HCT116 (cell line): Measurements from ENCODE around the gene LCOR. TPM values are rescaled to one million over a fixed set of nuclear protein-coding genes. Genes with fewer than 3 reads are reported as not detected.

ENCODE experiments used
- ATAC-seq: fragments of 200-7000 bp; cut with Tn5 transposase; 2 replicates; pipeline ENCODE4 v1.9.1; 2020; ENCODE audit warnings: mild to moderate bottlenecking, moderate library complexity
- BruUV-seq: library from RNA; stranded (reverse); fragments of 400-500 nt; replicated peaks from 2 replicates; lab custom pipeline; 2021; lab: Mats Ljungman, UMichigan
- CTCF ChIA-PET: fragments of 300-600 bp; sonication (Branson Sonifier 250); formaldehyde crosslinking; loops from one replicate; lab custom pipeline; 2021; ENCODE audit warnings: antibody characterized with exemption; lab: Charles Lee
- POLR2A ChIA-PET: fragments of 300-600, 350-600 bp; sonication (Branson Sonifier 250); formaldehyde crosslinking; loops from one replicate; lab custom pipeline; 2021; ENCODE audit warnings: antibody characterized with exemption; lab: Charles Lee
- RAD21 ChIA-PET, 2 experiments: fragments of 300-600 bp; sonication (Branson Sonifier 250); formaldehyde crosslinking; loops; one replicate each; lab custom pipeline; 2023; ENCODE audit warnings: low total read pairs in 2 of 2; ENCODE audit not compliant: uncharacterized antibody in 2 of 2, unreplicated experiment in 2 of 2, low non-redundant PET in 1 of 2; lab: Charles Lee
- DNase-seq: peaks from one replicate; pipeline ENCODE4 v3.0.0-alpha.2; 2010; ENCODE audit warnings: low read depth, low spot score
- H2AFZ ChIP-seq: fragments of 200-600 bp; shearing (Covaris generic), sonication (generic); 2 replicates; pipeline ENCODE4 v1.6.1; 2017; ENCODE audit warnings: low read depth, mixed run types, mixed read lengths, antibody characterized with exemption, low read length; ENCODE audit not compliant: poor library complexity, severe bottlenecking
- H3K27ac ChIP-seq: 2 replicates; pipeline ENCODE4 v1.5.1; 2012; ENCODE audit warnings: low read depth, low read length
- H3K27me3 ChIP-seq: fragments of 200-600 bp; sonication (generic); 2 replicates; pipeline ENCODE4 v1.6.1; 2016; ENCODE audit warnings: mixed run types, low read length, mixed read lengths; ENCODE audit not compliant: insufficient read depth
- H3K36me3 ChIP-seq, 2 experiments: fragments of 200-500 bp in 1 of 2; fragments of 200-600 bp in 1 of 2; sonication (Bioruptor generic) in 1 of 2; sonication (generic) in 1 of 2; 2 replicates each; pipeline versions ENCODE4 v1.5.1 to v1.6.1; 2014 to 2016; ENCODE audit warnings: low read length in 2 of 2, inconsistent platforms in 1 of 2, mixed read lengths in 1 of 2, mixed run types in 1 of 2; ENCODE audit not compliant: insufficient read depth in 2 of 2, control insufficient read depth in 1 of 2
- H3K4me1 ChIP-seq, 2 experiments: fragments of 200-600 bp in 1 of 2; sonication (generic) in 1 of 2; 2 replicates each; pipeline versions ENCODE4 v1.5.1 to v1.6.1; 2012 to 2017; ENCODE audit warnings: low read length in 2 of 2, inconsistent platforms in 1 of 2, mild to moderate bottlenecking in 1 of 2, mixed read lengths in 1 of 2, mixed run types in 1 of 2, moderate library complexity in 1 of 2; ENCODE audit not compliant: insufficient read depth in 2 of 2, control insufficient read depth in 1 of 2
- H3K4me2 ChIP-seq: fragments of 200-600 bp; sonication (generic); 2 replicates; pipeline ENCODE4 v1.6.1; 2017; ENCODE audit warnings: mixed run types, low read length, mixed read lengths
- H3K4me3 ChIP-seq, 2 experiments: fragments of 200-600 bp in 1 of 2; sonication (generic) in 1 of 2; replicated peaks in 1 of 2; 2 replicates each; pipeline ENCODE4 v1.5.1; 2011 to 2016; ENCODE audit warnings: low read length in 2 of 2, control low read depth in 1 of 2, low read depth in 1 of 2, mild to moderate bottlenecking in 1 of 2, mixed read lengths in 1 of 2, mixed run types in 1 of 2
- H3K79me2 ChIP-seq: fragments of 200-600 bp; sonication (generic); 2 replicates; pipeline ENCODE4 v1.6.1; 2017; ENCODE audit warnings: mild to moderate bottlenecking, mixed run types, low read length, moderate library complexity, mixed read lengths; ENCODE audit not compliant: insufficient read depth
- H3K9ac ChIP-seq: fragments of 200-600 bp; sonication (generic); 2 replicates; pipeline ENCODE4 v1.6.1; 2016; ENCODE audit warnings: low read length, mixed read lengths
- H3K9me2 ChIP-seq: fragments of 200-600 bp; sonication (generic), shearing (Covaris generic); 2 replicates; pipeline ENCODE4 v1.6.1; 2017; ENCODE audit warnings: mixed run types, mild to moderate bottlenecking, moderate library complexity; ENCODE audit not compliant: insufficient read depth
- H3K9me3 ChIP-seq, 2 experiments: fragments of 200-500 bp in 1 of 2; fragments of 200-600 bp in 1 of 2; sonication (Bioruptor generic) in 1 of 2; sonication (generic) in 1 of 2; 2 replicates each; pipeline ENCODE4 v1.6.1; 2014 to 2017; ENCODE audit warnings: low read length in 2 of 2, mixed read lengths in 2 of 2, inconsistent platforms in 1 of 2, low read depth in 1 of 2, mild to moderate bottlenecking in 1 of 2, mixed run types in 1 of 2, moderate library complexity in 1 of 2; ENCODE audit not compliant: control insufficient read depth in 1 of 2, insufficient read depth in 1 of 2
- H4K20me1 ChIP-seq: fragments of 200-600 bp; sonication (generic), shearing (Covaris generic); 2 replicates; pipeline ENCODE4 v1.6.1; 2017; ENCODE audit warnings: mixed run types, mild to moderate bottlenecking, moderate library complexity; ENCODE audit not compliant: insufficient read depth
- ATF3 ChIP-seq: IDR thresholded peaks from 2 replicates; pipeline ENCODE4 v1.6.1; 2012
- CBX3 ChIP-seq: IDR thresholded peaks from 2 replicates; pipeline ENCODE4 v1.6.1; 2012; ENCODE audit warnings: low read depth
- CEBPB ChIP-seq: IDR thresholded peaks from 2 replicates; pipeline ENCODE4 v1.6.1; 2012; ENCODE audit warnings: low read depth
- CTCF ChIP-seq, 3 experiments: fragments of 200-600 bp in 1 of 3; sonication (generic) in 1 of 3; IDR thresholded peaks in 2 of 3; conservative IDR thresholded peaks in 1 of 3; 2 replicates each; pipeline ENCODE4 v1.5.1; 2012 to 2017; ENCODE audit warnings: low read depth in 2 of 3, low read length in 2 of 3, antibody characterized with exemption in 1 of 3, borderline replicate concordance in 1 of 3, control low read depth in 1 of 3, mild to moderate bottlenecking in 1 of 3, mixed read lengths in 1 of 3, mixed run types in 1 of 3, moderate library complexity in 1 of 3; ENCODE audit not compliant: insufficient read depth in 1 of 3
- EGR1 ChIP-seq: IDR thresholded peaks from 2 replicates; pipeline ENCODE4 v1.6.1; 2012; ENCODE audit warnings: low read depth
- ELF1 ChIP-seq: IDR thresholded peaks from 2 replicates; pipeline ENCODE4 v1.6.1; 2012; ENCODE audit warnings: low read depth, borderline replicate concordance
- EZH2phosphoT487 ChIP-seq: fragments of 200-600 bp; IDR thresholded peaks from 2 replicates; pipeline ENCODE4 v1.6.1; 2018; ENCODE audit warnings: antibody characterized with exemption, borderline replicate concordance
- JUND ChIP-seq: IDR thresholded peaks from 2 replicates; pipeline ENCODE4 v1.6.1; 2012
- MAX ChIP-seq: IDR thresholded peaks from 2 replicates; pipeline ENCODE4 v1.6.1; 2012
- POLR2AphosphoS5 ChIP-seq: IDR thresholded peaks from 2 replicates; pipeline ENCODE4 v1.6.1; 2011; ENCODE audit warnings: mild to moderate bottlenecking, low read depth, low read length, moderate library complexity
- REST ChIP-seq: IDR thresholded peaks from 2 replicates; pipeline ENCODE4 v1.6.1; 2012; ENCODE audit warnings: low read depth
- SP1 ChIP-seq: IDR thresholded peaks from 2 replicates; pipeline ENCODE4 v1.6.1; 2012; ENCODE audit warnings: low read depth
- TCF7L2 ChIP-seq: IDR thresholded peaks from 2 replicates; pipeline ENCODE4 v1.7.0; 2011; ENCODE audit warnings: borderline replicate concordance, inconsistent platforms; ENCODE audit not compliant: insufficient read depth, insufficient read length; ENCODE audit errors: extremely low read depth
- YY1 ChIP-seq: IDR thresholded peaks from 2 replicates; pipeline ENCODE4 v1.6.1; 2011; ENCODE audit warnings: low read length, low read depth, moderate library complexity, mild to moderate bottlenecking; ENCODE audit not compliant: insufficient replicate concordance; ENCODE audit errors: extremely low read depth
- ZBTB33 ChIP-seq: IDR thresholded peaks from 2 replicates; pipeline ENCODE4 v1.6.1; 2011; ENCODE audit warnings: mild to moderate bottlenecking, low read length, moderate library complexity; ENCODE audit not compliant: insufficient replicate concordance; ENCODE audit errors: extremely low read depth
- ZFX ChIP-seq: fragments of 450-650 bp; IDR thresholded peaks from 2 replicates; pipeline ENCODE4 v1.6.1; 2017
- ZNF274 ChIP-seq: fragments of 200-500 bp; sonication (Bioruptor generic); IDR thresholded peaks from 2 replicates; pipeline ENCODE4 v1.6.1; 2014; ENCODE audit warnings: mild to moderate bottlenecking, low read depth, low read length, inconsistent platforms
- intact Hi-C: fragments of 100-400 bp; cut with micrococcal nuclease; formaldehyde crosslinking; loops from 2 replicates; pipeline ENCODE4 v1.10.0; 2022
- total RNA-seq: library from RNA; stranded (reverse); gene quantifications from one replicate; pipeline ENCODE4 v1.2.1, GENCODE V29; 2021; ENCODE audit not compliant: unreplicated experiment

Gene LCOR
- total RNA-seq, 1 experiment from 2014 or later = 59.9 TPM

- TF ChIP-seq REST (no peak), CBX3 (no peak), POLR2AphosphoS5 (no peak), ELF1 (no peak), EZH2phosphoT487 (no peak)
Observed at GRCh38 chr10:96987141-96987841, 155.2 kb downstream of the LCOR start (continued).

- Histone ChIP-seq H4K20me1 (no peaks in the 10 kb centered on the region), H3K9me3 (no peaks in the 10 kb centered on the region), H3K9me2 (no peaks in the 10 kb centered on the region), H3K9ac (no peak overlapping the region), H3K36me3 (no peaks in the 10 kb centered on the region), H3K27me3 (no peaks in the 10 kb centered on the region), H2AFZ (no peak overlapping the region), H3K4me1 (no peaks in the 10 kb centered on the region), H3K79me2 (no peaks in the 10 kb centered on the region), H3K4me3 (no peak overlapping the region), H3K4me2 (no peak overlapping the region), H3K27ac (no peak overlapping the region)
- BruUV-seq = no TSS peak
- ATAC-seq (no peak), DNase-seq (no peak)
- RAD21 ChIA-PET = no interaction called here
- intact Hi-C loops = no loop called here
- POLR2A ChIA-PET = no interaction called here
- CTCF ChIA-PET = no interaction called here
- TF ChIP-seq ATF3 (no peak), ZBTB33 (no peak), EGR1 (no peak), ZFX (no peak), ZNF274 (no peak), SP1 (no peak), CEBPB (no peak), TCF7L2 (no peak), CTCF (IDR thresholded peaks at IDR 0.05 in 2 of 3, conservative IDR thresholded peaks at IDR 0.05 in 1 of 3; ENCODE audit: borderline replicate concordance in 1 of 3, insufficient read depth in 1 of 3, low read depth in 2 of 3, low read length in 2 of 3) (no peak), JUND (no peak), MAX (no peak), CBX3 (no peak), YY1 (no peak), POLR2AphosphoS5 (no peak), ELF1 (no peak)
Observed at GRCh38 chr10:96987842-96988175, 155.7 kb downstream of the LCOR start.
